GM18502 (cell line): Measurements from ENCODE around the gene AKR1B1.

Experiments used
- ATAC-seq: cut with Tn5 transposase; IDR thresholded peaks from one replicate; pipeline ENCODE4 v1.9.1; 2021; ENCODE audit warnings: mild to moderate bottlenecking; ENCODE audit not compliant: unreplicated experiment, poor library complexity

AKR1B1 gene

DNA sequence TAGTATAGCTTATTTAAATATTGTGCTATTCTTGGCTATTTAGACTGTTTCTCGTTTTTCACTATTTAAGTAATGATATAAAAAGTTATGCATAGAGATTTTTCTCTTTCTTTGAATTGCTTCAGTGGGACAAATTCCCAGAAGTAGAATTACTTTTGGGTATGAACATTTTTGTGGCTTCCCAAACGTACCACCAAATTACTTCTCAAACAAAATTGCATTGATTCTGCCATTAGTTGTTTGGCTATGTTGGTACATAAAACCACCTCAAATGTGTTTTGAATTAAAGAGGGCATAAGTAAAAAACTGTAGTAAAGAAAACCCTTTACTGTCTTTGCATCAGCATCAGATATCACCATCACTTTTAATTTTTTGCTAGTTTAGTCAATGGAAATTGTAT is 31.0 kb downstream of the AKR1B1 start:
- ATAC-seq: no peak

DNA sequence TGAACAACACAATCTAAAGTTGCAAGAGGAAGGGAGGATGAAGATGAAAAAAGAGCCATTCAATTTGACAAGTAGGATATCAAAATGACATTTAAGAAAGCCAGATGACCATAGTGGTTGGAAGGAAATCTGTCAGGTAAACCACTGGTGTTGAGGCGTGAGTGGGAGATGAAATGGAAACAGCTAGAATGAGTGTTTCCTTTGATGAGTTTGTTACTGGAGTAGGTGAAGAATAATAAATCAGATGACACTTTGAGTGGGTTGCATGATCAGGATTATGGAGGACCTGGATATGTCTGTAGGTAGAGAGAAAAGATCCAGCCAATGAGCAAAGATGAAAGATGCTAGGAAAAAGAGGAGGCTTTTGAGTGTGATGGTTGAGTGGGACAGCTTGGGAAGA is 33.1 kb downstream of the AKR1B1 start:
- ATAC-seq: no peak

DNA sequence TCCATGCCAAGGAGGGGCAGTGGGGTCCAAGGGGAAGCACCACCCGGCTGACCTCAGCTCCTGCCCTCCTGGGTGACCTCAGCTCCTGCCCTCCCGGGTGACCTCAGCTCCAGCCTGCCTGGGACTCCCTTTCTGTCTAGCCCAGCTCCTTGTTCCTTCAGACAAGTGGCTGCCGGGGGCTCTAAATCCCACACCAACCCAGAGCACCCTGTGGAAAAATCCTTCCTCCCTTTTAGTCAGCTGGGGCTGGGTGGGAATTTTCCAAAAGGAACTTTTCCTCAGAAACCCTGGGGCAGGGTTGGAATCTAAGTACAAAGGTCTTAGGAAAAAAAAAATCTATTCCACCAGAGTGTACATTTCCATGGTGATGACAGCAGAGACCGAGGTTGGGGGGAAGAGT is 36.3 kb downstream of the AKR1B1 start:
- no peak for ATAC-seq

DNA sequence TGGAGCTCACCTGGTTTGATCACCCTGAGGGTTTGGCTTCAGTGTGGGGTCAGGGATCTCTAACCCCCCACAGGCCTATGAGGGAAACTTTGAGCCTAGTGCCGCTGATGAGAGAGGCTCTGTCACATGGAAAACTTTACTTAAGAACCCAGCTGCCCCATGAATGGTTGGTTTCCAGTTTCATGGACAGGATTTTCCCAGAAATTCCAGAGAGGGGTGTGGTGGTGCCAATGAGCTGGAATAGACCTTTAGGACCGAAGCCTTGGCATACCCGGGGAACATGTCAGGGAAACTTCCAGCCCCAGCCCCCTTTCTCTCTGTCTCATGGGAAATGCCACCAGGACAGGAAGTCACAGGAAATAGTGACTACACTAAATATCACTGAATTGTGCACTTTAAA is 36.9 kb downstream of the AKR1B1 start:
- ATAC-seq: no peak

DNA sequence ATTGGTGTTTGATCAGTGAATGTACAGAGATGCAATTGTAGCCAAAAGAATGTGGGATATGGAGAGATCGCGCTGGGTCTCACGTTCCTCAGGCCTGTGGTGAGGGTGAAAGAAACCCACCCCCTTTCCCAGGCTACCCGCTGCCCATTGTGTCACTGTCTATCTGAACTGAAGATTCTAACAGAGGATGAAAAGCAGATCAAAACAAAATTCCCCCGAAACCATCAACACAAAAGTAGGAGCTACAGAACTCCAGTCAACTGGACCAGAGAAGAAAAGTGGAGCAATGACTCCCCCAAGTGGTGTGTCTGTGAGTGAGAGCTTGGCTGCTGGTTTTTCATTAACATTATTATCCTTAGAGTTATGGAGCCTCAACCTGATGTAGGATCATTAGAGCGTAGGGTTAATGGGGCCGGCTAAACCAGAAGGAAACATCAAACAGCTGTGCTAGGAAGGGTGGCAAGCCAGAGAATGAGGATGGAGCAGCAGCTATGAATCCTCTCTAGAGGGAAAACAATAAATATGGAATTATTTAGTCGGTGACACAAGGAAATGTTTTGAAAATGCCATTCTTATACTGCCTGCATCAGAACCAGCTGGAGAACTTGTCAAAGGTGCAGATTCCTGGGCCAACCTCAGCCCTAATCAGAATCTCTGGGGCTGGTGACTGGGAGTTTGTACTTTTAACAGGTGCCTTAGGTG is 38.3 kb downstream of the AKR1B1 start:
- no peak for ATAC-seq

DNA sequence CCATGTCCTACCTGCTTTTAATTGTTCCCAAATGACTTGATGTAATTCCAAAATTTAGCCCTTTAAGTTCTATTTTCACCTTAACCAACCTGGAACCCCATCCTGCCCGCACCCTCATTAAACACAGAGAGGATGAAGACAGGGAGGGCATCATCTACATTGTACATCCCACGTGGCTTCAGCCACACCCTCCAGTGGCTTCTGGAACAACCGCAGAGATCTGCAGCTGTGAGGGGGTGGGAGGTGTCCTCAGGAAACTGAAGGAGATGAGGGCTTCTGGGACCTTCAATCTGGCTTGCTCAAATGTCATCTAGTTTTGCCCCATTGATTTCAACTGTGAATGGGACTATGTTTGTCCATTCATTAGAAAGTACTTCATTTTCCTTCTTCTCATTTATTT is 39.0 kb downstream of the AKR1B1 start:
- ATAC-seq: no peak

DNA sequence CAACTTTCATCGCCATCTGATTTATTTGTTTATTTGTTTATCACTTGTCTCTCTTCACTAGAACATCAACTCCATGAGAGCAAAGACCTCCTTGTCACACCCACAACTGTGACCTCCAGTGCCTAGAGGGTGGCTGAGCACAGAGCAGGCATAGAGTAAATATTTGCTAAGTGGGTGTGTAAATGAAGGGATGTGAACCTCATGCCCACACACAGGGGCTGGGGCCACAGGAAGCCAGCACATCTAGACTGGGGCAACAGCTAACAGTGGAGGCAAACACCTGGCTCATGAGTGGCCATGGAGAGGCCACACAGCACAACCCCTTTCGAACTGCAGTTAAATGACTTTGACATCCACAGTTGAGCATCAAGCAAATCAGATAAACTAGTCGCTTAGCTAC is 39.8 kb downstream of the AKR1B1 start:
- ATAC-seq: no peak

DNA sequence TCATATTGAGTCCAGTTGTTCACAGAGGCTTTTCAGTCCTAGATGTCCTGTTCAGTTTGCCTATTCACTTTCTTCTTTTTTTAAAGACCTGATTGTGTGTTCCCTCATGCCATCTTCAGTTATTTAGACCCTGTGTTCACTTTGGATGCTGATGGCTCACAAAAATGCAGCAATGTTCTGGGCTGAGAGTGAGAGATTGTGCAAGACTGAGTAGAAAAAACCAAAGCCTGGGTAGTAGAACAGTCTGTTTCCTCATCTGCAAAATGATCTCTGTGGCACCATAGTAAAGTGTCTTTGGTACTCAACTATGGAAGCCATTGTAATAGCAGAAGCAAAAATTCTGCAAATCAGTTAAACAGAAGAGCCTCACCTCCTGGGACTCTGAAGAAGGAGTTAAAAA is 43.2 kb downstream of the AKR1B1 start:
- ATAC-seq: no peak

DNA sequence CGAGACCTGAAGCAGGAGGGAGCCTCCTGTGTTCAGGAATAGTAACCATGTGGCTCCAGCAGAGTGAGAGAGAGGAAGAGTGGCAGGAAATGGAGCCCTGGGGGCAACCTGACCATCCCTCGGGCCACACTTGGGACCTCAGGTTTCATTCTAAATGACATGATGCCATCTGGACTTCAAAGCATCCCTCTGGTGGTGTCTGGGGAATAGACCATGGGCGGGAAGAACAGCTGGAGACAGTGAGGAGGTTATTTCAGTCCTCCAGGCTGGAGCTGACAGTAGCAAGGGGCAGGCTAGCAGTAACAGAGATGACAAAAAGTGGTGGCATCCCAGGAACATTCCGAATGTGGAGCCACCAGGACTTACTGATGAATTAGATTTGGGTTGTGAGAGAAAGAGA is 44.8 kb downstream of the AKR1B1 start:
- no peak for ATAC-seq

DNA sequence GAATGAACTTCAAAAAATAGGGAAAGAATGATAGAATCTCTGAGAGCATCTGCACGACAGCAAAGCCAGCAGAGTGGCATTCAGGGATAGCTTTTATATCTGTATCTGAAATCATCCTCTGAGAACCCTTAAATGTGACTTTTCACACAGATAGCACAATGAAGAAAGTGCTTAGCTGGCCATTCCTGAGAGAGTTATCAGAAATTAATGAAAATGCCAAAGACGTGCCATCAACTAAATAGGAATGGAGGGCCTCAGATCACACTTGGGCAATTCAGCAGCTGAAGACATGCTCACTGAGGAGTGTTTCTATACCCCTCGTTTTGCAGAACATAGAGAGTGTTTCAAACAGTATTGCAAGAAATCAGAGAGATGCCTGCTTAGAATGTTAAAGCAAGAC is 51.6 kb downstream of the AKR1B1 start:
- no peak for ATAC-seq

DNA sequence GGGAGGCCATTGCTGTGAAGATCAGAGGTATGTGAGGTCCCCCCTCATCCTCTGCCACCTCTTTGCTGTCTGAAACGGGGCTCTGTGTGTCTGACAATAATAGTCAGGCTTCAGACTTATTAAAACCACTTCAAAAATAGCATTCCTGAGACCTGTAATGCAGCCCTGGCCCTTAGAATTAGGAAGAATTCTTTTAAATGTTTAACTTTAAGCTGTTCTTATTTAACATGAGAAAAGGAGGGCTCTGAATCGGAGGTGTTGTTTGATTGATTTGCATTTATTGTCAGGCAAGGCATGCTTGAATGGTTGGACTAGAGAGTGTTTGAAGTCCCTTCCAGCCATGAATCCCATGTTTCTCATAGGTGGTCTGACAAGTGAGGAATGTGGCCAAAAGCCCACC is 52.5 kb downstream of the AKR1B1 start:
- no peak for ATAC-seq

DNA sequence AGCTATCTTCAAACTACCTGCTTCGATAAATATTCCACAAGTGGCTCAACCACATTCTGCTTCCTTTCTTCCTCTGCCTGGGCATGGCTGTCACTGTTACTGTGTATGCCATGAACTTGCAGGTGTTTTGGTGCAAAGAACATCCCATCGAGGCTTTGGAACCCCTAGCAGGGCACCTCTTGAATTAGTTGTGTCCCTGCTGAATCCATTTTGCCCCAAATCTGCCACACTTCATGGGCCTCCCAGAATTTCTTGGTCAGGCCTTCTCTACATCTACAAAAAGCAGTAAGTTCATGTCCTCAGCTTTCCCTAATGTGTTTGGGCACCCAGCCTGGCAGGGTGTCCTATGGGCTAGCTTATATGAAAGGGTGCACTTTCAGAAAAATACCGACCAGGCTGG is 53.6 kb downstream of the AKR1B1 start:
- ATAC-seq: no peak

DNA sequence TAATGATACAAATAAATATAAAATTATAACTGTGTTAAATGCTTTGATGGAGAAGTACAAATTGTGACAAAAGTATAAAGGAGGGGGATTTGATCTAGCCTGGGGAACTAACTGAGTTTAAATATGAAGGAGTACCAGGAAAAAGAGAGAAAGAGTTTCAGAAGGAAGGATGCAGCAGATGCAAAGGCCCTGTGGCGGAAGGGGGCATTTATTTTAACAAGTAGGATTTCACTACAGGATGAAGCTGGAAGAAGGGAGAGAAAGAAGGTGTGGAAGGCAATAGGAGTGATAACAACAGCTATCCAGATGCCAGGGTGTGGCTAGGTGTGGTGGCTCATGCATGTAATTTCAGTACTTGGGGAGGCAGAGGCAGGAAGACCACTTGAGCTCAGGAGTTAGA is 55.8 kb downstream of the AKR1B1 start:
- ATAC-seq: no peak

DNA sequence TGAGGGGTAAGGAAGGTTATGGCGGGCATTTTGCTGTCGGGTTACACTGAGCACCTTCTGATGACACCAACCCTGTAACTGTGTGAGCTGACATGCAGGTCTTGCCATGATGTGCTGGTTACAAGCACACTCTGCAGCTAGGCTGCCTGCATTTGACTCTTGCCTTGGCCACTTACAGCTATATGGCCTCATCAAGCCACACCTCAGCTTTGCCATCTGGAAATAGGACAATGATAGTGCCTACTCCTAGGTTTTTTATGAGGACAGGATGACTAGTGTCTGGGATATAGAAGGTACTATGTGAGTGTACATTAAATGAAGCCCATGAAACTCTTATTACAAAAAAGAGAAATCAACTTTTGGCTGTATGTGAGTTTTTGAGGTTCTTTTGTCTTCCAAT is 58.0 kb downstream of the AKR1B1 start:
- ATAC-seq: no peak

DNA sequence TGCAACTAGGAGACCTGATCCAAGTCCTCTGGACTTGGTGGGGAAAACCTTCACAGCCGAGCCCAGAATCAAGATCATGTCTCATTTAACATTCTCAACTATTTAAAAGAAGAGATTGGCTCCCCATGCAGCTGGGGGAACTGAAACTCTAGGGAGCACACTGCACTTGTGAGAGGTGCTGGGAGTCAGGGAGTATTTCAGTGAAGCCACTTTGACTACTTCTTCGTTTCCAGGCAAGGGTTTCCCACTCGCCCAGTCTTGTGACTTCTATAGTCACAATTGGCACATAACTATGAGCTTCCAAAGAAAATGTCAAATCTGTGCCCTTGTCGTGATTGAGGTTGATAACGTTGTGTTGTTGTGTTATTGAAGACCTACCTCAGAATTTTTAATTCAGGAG is 62.9 kb downstream of the AKR1B1 start:
- ATAC-seq: no peak

DNA sequence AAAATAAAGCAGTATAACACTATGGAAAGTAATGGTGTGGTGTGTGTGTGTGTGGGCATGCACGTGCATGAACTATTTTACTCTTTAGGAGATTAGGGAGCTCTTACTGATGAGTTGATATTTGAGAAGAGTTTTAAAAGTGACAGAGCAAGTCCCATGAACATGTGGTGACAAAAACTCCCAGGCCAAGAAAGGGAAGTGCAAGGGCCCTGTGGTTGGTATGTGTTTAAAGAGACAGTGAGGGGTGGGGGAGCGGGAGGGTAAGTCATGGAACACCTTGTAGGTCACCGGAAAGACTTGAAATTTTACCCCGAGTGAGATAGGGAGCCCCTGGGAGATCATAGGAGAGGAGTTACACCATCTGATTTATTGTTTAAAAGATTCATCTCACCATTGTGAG is 63.3 kb downstream of the AKR1B1 start:
- ATAC-seq: no peak

DNA sequence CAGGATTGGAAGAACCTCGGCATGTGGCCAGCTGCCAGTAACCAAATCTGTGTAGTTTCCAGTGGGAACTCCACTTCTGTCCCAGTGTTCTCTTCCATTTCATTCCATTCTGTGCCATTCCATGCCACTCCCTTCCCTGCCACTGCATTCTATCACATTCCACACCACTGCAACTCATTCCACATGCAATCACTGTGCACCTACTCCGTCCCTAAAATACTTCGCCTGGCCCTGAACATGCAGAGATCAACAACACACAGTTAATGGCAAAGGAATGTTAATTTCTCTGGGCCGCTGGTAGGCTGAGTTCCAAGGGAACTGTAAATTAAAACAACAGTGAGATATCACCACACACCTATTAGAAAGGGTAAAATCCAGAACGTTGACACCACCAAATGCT is 64.8 kb downstream of the AKR1B1 start:
- ATAC-seq: no peak
